ENCODE results near the gene MOB1A. TPM values are rescaled to one million over a fixed set of nuclear protein-coding genes. Genes with fewer than 3 reads are reported as not detected.

MOB1A gene
- total and polyA plus RNA-seq, 2 donors from 2014 or later, result 36.2 to 117 TPM

DNA sequence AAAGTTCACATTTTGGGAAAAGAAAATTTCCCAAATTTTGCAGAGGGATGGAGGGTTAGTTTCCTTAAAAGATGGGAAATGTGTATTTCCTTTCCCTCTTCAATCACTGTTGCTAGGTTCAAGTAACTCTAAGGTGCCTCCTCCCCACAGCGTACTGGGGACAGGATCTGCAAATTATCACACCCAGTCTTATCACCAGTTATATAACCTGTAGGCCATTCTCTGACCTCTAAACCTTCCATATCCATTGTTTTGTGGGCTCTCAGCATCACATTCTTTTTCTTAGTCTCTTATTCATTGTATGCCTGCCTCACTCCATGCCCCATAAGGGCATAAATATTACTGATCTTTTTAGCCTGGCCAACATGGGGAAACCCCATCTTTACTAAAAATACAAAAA is 16.1 kb upstream of the MOB1A start:
- H3K4me3 ChIP-seq (ENCODE audit: low read length in 3 of 3), result no peak overlapping the region
- H3K36me3 ChIP-seq (ENCODE audit: control insufficient read depth in 2 of 3, insufficient read depth in 3 of 3, low read length in 3 of 3), result no peaks in the 10 kb centered on the region
- no peaks in the 10 kb centered on the region for H3K27me3 ChIP-seq (ENCODE audit: control insufficient read depth, insufficient read depth, low read length)
- H3K9me3 ChIP-seq (ENCODE audit: control insufficient read depth in 2 of 3, insufficient read depth in 1 of 3, low read length in 3 of 3), result no peaks in the 10 kb centered on the region
- DNase-seq, result no peak
- H3K4me1 ChIP-seq (ENCODE audit: control insufficient read depth in 2 of 3, insufficient read depth in 2 of 3, low read depth in 1 of 3, low read length in 3 of 3), result peaks cover 0 to 10% (median 3%) of the 10 kb centered on the region in 3 donors
- H3K9ac ChIP-seq (ENCODE audit: low read length in 3 of 3), result no peak overlapping the region
- FAIRE-seq, result no peak
- TF ChIP-seq, protein P1, sequence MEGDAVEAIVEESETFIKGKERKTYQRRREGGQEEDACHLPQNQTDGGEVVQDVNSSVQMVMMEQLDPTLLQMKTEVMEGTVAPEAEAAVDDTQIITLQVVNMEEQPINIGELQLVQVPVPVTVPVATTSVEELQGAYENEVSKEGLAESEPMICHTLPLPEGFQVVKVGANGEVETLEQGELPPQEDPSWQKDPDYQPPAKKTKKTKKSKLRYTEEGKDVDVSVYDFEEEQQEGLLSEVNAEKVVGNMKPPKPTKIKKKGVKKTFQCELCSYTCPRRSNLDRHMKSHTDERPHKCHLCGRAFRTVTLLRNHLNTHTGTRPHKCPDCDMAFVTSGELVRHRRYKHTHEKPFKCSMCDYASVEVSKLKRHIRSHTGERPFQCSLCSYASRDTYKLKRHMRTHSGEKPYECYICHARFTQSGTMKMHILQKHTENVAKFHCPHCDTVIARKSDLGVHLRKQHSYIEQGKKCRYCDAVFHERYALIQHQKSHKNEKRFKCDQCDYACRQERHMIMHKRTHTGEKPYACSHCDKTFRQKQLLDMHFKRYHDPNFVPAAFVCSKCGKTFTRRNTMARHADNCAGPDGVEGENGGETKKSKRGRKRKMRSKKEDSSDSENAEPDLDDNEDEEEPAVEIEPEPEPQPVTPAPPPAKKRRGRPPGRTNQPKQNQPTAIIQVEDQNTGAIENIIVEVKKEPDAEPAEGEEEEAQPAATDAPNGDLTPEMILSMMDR (IDR thresholded peaks at IDR 0.05; ENCODE audit: borderline replicate concordance, extremely low read depth, insufficient read depth), result no peak
- intact Hi-C loops (cut with DNase I), result no loop called here
- H3K27ac ChIP-seq (ENCODE audit: low read depth in 2 of 2, low read length in 2 of 2), result no peak overlapping the region

DNA sequence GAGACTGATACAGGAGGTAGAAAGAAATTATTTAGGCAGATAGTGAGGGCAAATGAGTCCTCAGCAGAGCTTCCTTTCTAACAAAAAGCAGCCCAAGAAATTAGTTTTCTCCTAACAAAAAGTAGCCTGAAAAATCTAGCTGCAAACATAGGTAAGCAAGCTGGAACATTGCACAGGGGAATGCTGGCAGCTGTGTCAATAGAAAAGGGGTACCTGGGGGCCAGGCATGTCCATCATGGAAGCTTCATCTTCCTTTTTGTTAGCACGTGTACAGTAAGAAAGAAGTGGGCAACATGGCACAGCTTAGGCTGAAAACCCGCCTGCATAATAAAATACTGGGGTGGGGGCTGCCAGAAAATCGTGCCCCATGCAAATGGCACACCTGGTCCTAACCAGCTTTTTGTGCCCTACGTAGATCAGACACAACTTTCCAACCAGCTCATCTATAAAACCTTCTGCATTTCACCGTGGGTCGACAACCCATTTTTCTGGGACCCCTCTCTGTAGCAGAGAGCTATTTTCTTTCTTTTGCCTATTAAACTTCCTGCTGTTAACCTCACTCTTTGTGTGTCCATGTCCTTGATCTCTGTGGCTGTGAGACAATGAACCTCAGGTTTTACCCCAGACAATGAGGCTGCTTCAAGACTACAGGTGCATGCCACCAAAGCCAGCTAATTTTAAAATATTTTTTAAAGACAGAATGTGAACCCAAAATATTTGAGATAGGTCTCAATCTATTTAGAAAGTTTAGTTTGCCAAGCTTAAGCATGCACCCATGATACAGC is 13.1 kb upstream of the MOB1A start:
- Histone ChIP-seq H3K36me3 (ENCODE audit: control insufficient read depth in 2 of 3, insufficient read depth in 3 of 3, low read length in 3 of 3) (no peaks in the 10 kb centered on the region), H3K9ac (ENCODE audit: low read length in 3 of 3) (no peak overlapping the region), H3K4me3 (ENCODE audit: low read length in 3 of 3) (no peak overlapping the region), H3K27me3 (ENCODE audit: control insufficient read depth, insufficient read depth, low read length) (no peaks in the 10 kb centered on the region), H3K27ac (ENCODE audit: low read depth in 2 of 2, low read length in 2 of 2) (no peak overlapping the region), H3K4me1 (ENCODE audit: control insufficient read depth in 2 of 3, insufficient read depth in 2 of 3, low read depth in 1 of 3, low read length in 3 of 3) (no peaks in the 10 kb centered on the region), H3K9me3 (ENCODE audit: control insufficient read depth in 2 of 3, insufficient read depth in 1 of 3, low read length in 3 of 3) (no peaks in the 10 kb centered on the region)
- DNase-seq (no peak), FAIRE-seq (no peak)
- TF ChIP-seq, protein P1 (IDR thresholded peaks at IDR 0.05; ENCODE audit: borderline replicate concordance, extremely low read depth, insufficient read depth), result no peak
- intact Hi-C loops (cut with DNase I), result no loop called here

DNA sequence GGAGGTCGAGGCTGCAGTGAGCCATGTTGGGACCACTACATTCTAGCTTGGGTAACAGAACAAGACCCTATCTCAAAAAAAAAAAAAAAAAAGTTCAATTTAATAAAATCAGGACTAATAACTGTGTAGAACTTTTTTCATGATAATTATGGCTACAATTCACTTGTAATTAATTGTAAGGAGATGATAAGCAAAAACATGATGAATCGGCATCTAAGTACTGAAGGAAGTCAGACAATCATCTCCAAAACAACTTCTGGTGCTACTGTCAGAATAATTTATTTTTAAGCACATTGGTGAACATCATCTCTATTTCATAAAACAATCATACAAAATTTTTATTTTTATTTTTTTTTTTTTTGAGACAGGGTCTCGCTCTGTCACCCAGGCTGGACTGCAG is 10.0 kb upstream of the MOB1A start:
- no peak for DNase-seq
- TF ChIP-seq, protein P1 (IDR thresholded peaks at IDR 0.05; ENCODE audit: borderline replicate concordance, extremely low read depth, insufficient read depth), result no peak
- Histone ChIP-seq H3K27me3 (ENCODE audit: control insufficient read depth, insufficient read depth, low read length) (no peaks in the 10 kb centered on the region), H3K4me3 (ENCODE audit: low read length in 3 of 3) (no peak overlapping the region), H3K27ac (ENCODE audit: low read depth in 2 of 2, low read length in 2 of 2) (no peak overlapping the region), H3K9me3 (ENCODE audit: control insufficient read depth in 2 of 3, insufficient read depth in 1 of 3, low read length in 3 of 3) (no peaks in the 10 kb centered on the region), H3K36me3 (ENCODE audit: control insufficient read depth in 2 of 3, insufficient read depth in 3 of 3, low read length in 3 of 3) (no peaks in the 10 kb centered on the region), H3K9ac (ENCODE audit: low read length in 3 of 3) (no peak overlapping the region), H3K4me1 (ENCODE audit: control insufficient read depth in 2 of 3, insufficient read depth in 2 of 3, low read depth in 1 of 3, low read length in 3 of 3) (no peaks in the 10 kb centered on the region)
- no peak for FAIRE-seq
- intact Hi-C loops (cut with DNase I), result no loop called here

All from kidney (tissue), 14 donors.